SK-N-MC (cell line): ENCODE results near the gene DCAF8L1.

Source experiments
- EZH2 ChIP-seq: fragments of 200-600 bp; sonication (generic); IDR thresholded peaks from one replicate; pipeline ENCODE4 v1.6.1; 2017; ENCODE audit warnings: antibody characterized with exemption
- FOXP2 ChIP-seq: optimal IDR thresholded peaks from 2 replicates; pipeline ENCODE3; 2011; ENCODE audit warnings: mild to moderate bottlenecking, moderate library complexity; ENCODE audit not compliant: insufficient read depth; ENCODE audit errors: extremely low read length, control extremely low read depth

GRCh38 chrX:27987862-27988646 is 6.8 kb upstream of the DCAF8L1 start:
- no peak for TF ChIP-seq EZH2
- no peak for TF ChIP-seq FOXP2
